GM12878 (cell line): Measurements from ENCODE around the gene CNNM1. TPM values are rescaled to one million over a fixed set of nuclear protein-coding genes. Genes with fewer than 3 reads are reported as not detected.

Experiments
- ATAC-seq: fragments of 200-7000 bp; cut with Tn5 transposase; 3 replicates; pipeline ENCODE4 v1.9.1; 2020; ENCODE audit warnings: mild to moderate bottlenecking, moderate library complexity
- BruUV-seq: library from RNA; stranded (reverse); fragments of 400-500 nt; replicated peaks from 2 replicates; lab custom pipeline; 2021; lab: Mats Ljungman, UMichigan
- CTCF ChIA-PET: fragments of 300-600 bp; sonication (Branson Sonifier 250); formaldehyde crosslinking; extraction: SDS; loops from one replicate; lab custom pipeline; 2021; ENCODE audit warnings: inconsistent platforms; lab: Yijun Ruan, JAX
- POLR2A ChIA-PET: fragments of 350-600 bp; formaldehyde crosslinking; extraction: SDS; loops from one replicate; lab custom pipeline; 2021; ENCODE audit warnings: inconsistent platforms; lab: Charles Lee
- RAD21 ChIA-PET: fragments of 300-600 bp; sonication (Branson Sonifier 250); formaldehyde crosslinking; loops from one replicate; lab custom pipeline; 2023; ENCODE audit warnings: antibody characterized with exemption; ENCODE audit not compliant: unreplicated experiment; lab: Charles Lee
- SMC1A ChIA-PET: fragments of 300-600 bp; sonication (Branson Sonifier 250); formaldehyde crosslinking; loops from one replicate; lab custom pipeline; 2023; ENCODE audit not compliant: unreplicated experiment, uncharacterized antibody; lab: Charles Lee
- DNase-seq: peaks from one replicate; pipeline ENCODE4 v3.0.0-alpha.2; 2011; ENCODE audit warnings: low read depth, low spot score
- FAIRE-seq: peaks from 3 replicates; lab custom pipeline; 2011; peaks lifted over from hg19 to GRCh38; lab: Jason Lieb, UNC
- H2AFZ ChIP-seq: 2 replicates; pipeline ENCODE4 v1.6.0; 2011; ENCODE audit warnings: low read depth, low read length, control low read depth; ENCODE audit not compliant: control insufficient read depth
- H3K27ac ChIP-seq: 2 replicates; pipeline ENCODE4 v1.5.1; 2011; ENCODE audit warnings: control low read depth; ENCODE audit not compliant: control insufficient read depth, insufficient read depth
- H3K27me3 ChIP-seq, 2 experiments: replicated peaks in 1 of 2; 2 replicates each; pipeline versions ENCODE4 v1.6.0 to v1.6.1; 2011; ENCODE audit warnings: low read length in 1 of 2; ENCODE audit not compliant: control insufficient read depth in 2 of 2, insufficient read depth in 2 of 2
- H3K36me3 ChIP-seq, 2 experiments: 2 replicates each; pipeline ENCODE4 v1.5.1; 2011; ENCODE audit warnings: low read length in 1 of 2; ENCODE audit not compliant: control insufficient read depth in 2 of 2, insufficient read depth in 2 of 2
- H3K4me1 ChIP-seq: 2 replicates; pipeline ENCODE4 v1.6.1; 2011; ENCODE audit warnings: mild to moderate bottlenecking, low read length, moderate library complexity, mixed read lengths; ENCODE audit not compliant: control insufficient read depth, insufficient read depth
- H3K4me2 ChIP-seq: 2 replicates; pipeline ENCODE4 v1.6.0; 2011; ENCODE audit warnings: control low read depth; ENCODE audit not compliant: control insufficient read depth, insufficient read depth
- H3K4me3 ChIP-seq: fragments of 200-600 bp; sonication (generic); 2 replicates; pipeline ENCODE4 v1.5.1; 2016
- H3K79me2 ChIP-seq: 2 replicates; pipeline ENCODE4 v1.6.0; 2011; ENCODE audit warnings: low read length; ENCODE audit not compliant: control insufficient read depth, insufficient read depth
- H3K9ac ChIP-seq: 2 replicates; pipeline ENCODE4 v1.8.0; 2011; ENCODE audit warnings: low read length, control low read depth, mixed read lengths; ENCODE audit not compliant: control insufficient read depth, insufficient read depth
- H3K9me3 ChIP-seq: replicated peaks from 3 replicates; pipeline ENCODE4 v1.5.1; 2011; ENCODE audit warnings: mild to moderate bottlenecking, low read length; ENCODE audit not compliant: control insufficient read depth, insufficient read depth
- H4K20me1 ChIP-seq: 2 replicates; pipeline ENCODE4 v1.6.0; 2011; ENCODE audit not compliant: control insufficient read depth, insufficient read depth
- CUX1 ChIP-seq: IDR thresholded peaks from 2 replicates; pipeline ENCODE4 v1.6.1; 2012; ENCODE audit warnings: improper control_type of control experiment, low read depth, low read length; ENCODE audit not compliant: insufficient replicate concordance
- GATAD2B ChIP-seq: fragments of 450-650 bp; conservative IDR thresholded peaks from 2 replicates; pipeline ENCODE4 v1.6.1; 2017; ENCODE audit warnings: low read depth, mild to moderate bottlenecking, moderate library complexity
- HDAC2 ChIP-seq: fragments of 200-600 bp; sonication (generic); IDR thresholded peaks from 2 replicates; pipeline ENCODE4 v1.6.1; 2017
- MTA3 ChIP-seq: IDR thresholded peaks from 2 replicates; pipeline ENCODE4 v1.6.1; 2012; ENCODE audit warnings: low read length, inconsistent platforms, borderline replicate concordance
- NFXL1 ChIP-seq: fragments of 450-650 bp; IDR thresholded peaks from 2 replicates; pipeline ENCODE4 v1.6.1; 2017; ENCODE audit warnings: antibody characterized with exemption, mild to moderate bottlenecking, borderline replicate concordance
- NFYA ChIP-seq: IDR thresholded peaks from 2 replicates; pipeline ENCODE4 v1.6.1; 2011; ENCODE audit warnings: low read depth, mild to moderate bottlenecking, low read length, improper control_type of control experiment, borderline replicate concordance
- RAD51 ChIP-seq: fragments of 450-650 bp; IDR thresholded peaks from 2 replicates; pipeline ENCODE4 v1.6.1; 2016; ENCODE audit warnings: moderate library complexity, mild to moderate bottlenecking, inconsistent platforms
- RB1 ChIP-seq: fragments of 450-650 bp; formaldehyde crosslinking; IDR thresholded peaks from 2 replicates; pipeline ENCODE4 v1.6.1; 2017; ENCODE audit warnings: mild to moderate bottlenecking, borderline replicate concordance
- RBBP5 ChIP-seq: fragments of 200-600 bp; sonication (generic); conservative IDR thresholded peaks from 2 replicates; pipeline ENCODE4 v1.6.1; 2016
- SMC3 ChIP-seq: IDR thresholded peaks from 2 replicates; pipeline ENCODE4 v1.6.1; 2011; ENCODE audit warnings: low read length, improper control_type of control experiment, borderline replicate concordance
- ZSCAN29 ChIP-seq: fragments of 450-650 bp; IDR thresholded peaks from 2 replicates; pipeline ENCODE4 v1.6.1; 2017; ENCODE audit warnings: mild to moderate bottlenecking, moderate library complexity
- whole genome bisulfite sequencing: methylation state at CpG from one replicate; pipeline ENCODE4 v1.1.6; 2016; ENCODE audit warnings: low lambda C conversion rate; ENCODE audit not compliant: insufficient replicate concordance, insufficient coverage; ENCODE audit errors: missing lambda C conversion rate; 5-methylcytosine and 5-hydroxymethylcytosine counted together
- in situ Hi-C: fragments of 300-500 bp; cut with MboI; formaldehyde crosslinking; loops from 9 replicates; pipeline ENCODE4 v1.14.3; 2018; ENCODE audit warnings: mixed read lengths
- intact Hi-C: fragments of 100-400 bp; cut with micrococcal nuclease; formaldehyde crosslinking; loops from one replicate; pipeline ENCODE4 v1.14.2; 2022; ENCODE audit not compliant: unreplicated experiment
- polyA plus RNA-seq, 11 experiments: library from polyadenylated mRNA; depleted of rRNA in 4 of 11; unstranded in 6 of 11; stranded (reverse) in 5 of 11; fragments of >200 nt; fragmentation: Nextera tagmentation in 4 of 11; fragmentation: Illumina TruSeq in 1 of 11; extraction: Ambion mirVana in 4 of 11; extraction: Trizol in 1 of 11; gene quantifications; 1 replicate in 1 of 11; 2 replicates in 10 of 11; pipeline versions ENCODE4 v1.2.1 to v1.2.3, GENCODE V29; 2011 to 2016; ENCODE audit warnings: inconsistent platforms in 2 of 11, missing spikeins in 2 of 11, low read depth in 1 of 11
- total RNA-seq, 4 experiments: library from RNA; depleted of rRNA in 3 of 4; stranded (reverse); fragments of >200 nt in 3 of 4; fragmentation: Illumina TruSeq in 1 of 4; extraction: Trizol in 1 of 4; gene quantifications; 2 replicates each; pipeline versions ENCODE4 v1.2.1 to v1.2.3, GENCODE V29; 2013 to 2021
- TF ChIP-seq, protein P1 (sequence below): fragments of 450-650 bp; IDR thresholded peaks from 2 replicates; pipeline ENCODE4 v1.6.1; 2016; ENCODE audit warnings: mild to moderate bottlenecking
- TF ChIP-seq, protein P2 (sequence below): fragments of 450-650 bp; formaldehyde crosslinking; IDR thresholded peaks from 2 replicates; pipeline ENCODE4 v1.5.0; 2022; ENCODE audit warnings: mild to moderate bottlenecking, missing genetic modification characterization

CNNM1 gene
- total and polyA plus RNA-seq, 10 of the 15 experiments (the other 5 are each of a cell fraction or from before 2014, with no cell fraction given) = 0.01 TPM; not detected in 9

- Histone ChIP-seq H3K36me3 (no peaks in the 10 kb centered on the region), H3K9ac (no peak overlapping the region), H3K27ac (no peak overlapping the region), H3K79me2 (no peaks in the 10 kb centered on the region), H3K27me3 (peaks cover 3 to 11% of the 10 kb centered on the region in 2 experiments), H3K4me2 (no peak overlapping the region), H4K20me1 (no peaks in the 10 kb centered on the region), H3K4me3 (no peak overlapping the region), H2AFZ (no peak overlapping the region), H3K4me1 (no peaks in the 10 kb centered on the region), H3K9me3 (no peaks in the 10 kb centered on the region; the same call in 2 of the 3 replicates)
- intact Hi-C loops = no loop called here
- ChIA-PET RAD21 (no interaction called here), SMC1A (no interaction called here), POLR2A (no interaction called here), CTCF (no interaction called here)
- FAIRE-seq = no peak
- BruUV-seq = no TSS peak
- 62% methylated on average over 23 of the region's 23 CpGs for WGBS
- TF ChIP-seq, protein P1, sequence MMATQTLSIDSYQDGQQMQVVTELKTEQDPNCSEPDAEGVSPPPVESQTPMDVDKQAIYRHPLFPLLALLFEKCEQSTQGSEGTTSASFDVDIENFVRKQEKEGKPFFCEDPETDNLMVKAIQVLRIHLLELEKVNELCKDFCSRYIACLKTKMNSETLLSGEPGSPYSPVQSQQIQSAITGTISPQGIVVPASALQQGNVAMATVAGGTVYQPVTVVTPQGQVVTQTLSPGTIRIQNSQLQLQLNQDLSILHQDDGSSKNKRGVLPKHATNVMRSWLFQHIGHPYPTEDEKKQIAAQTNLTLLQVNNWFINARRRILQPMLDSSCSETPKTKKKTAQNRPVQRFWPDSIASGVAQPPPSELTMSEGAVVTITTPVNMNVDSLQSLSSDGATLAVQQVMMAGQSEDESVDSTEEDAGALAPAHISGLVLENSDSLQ = no peak
- TF ChIP-seq CUX1 = no peak
- TF ChIP-seq RB1 = no peak
- no peak for TF ChIP-seq RAD51
- TF ChIP-seq NFXL1 = no peak
- no peak for TF ChIP-seq HDAC2
- no peak for TF ChIP-seq GATAD2B
- TF ChIP-seq NFYA = no peak
- TF ChIP-seq SMC3 = no peak
- TF ChIP-seq ZSCAN29 = no peak
- TF ChIP-seq, protein P2, sequence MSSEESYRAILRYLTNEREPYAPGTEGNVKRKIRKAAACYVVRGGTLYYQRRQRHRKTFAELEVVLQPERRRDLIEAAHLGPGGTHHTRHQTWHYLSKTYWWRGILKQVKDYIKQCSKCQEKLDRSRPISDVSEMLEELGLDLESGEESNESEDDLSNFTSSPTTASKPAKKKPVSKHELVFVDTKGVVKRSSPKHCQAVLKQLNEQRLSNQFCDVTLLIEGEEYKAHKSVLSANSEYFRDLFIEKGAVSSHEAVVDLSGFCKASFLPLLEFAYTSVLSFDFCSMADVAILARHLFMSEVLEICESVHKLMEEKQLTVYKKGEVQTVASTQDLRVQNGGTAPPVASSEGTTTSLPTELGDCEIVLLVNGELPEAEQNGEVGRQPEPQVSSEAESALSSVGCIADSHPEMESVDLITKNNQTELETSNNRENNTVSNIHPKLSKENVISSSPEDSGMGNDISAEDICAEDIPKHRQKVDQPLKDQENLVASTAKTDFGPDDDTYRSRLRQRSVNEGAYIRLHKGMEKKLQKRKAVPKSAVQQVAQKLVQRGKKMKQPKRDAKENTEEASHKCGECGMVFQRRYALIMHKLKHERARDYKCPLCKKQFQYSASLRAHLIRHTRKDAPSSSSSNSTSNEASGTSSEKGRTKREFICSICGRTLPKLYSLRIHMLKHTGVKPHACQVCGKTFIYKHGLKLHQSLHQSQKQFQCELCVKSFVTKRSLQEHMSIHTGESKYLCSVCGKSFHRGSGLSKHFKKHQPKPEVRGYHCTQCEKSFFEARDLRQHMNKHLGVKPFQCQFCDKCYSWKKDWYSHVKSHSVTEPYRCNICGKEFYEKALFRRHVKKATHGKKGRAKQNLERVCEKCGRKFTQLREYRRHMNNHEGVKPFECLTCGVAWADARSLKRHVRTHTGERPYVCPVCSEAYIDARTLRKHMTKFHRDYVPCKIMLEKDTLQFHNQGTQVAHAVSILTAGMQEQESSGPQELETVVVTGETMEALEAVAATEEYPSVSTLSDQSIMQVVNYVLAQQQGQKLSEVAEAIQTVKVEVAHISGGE = no peak
- no peak for TF ChIP-seq RBBP5
- no peak for TF ChIP-seq MTA3
- in situ Hi-C loops = no loop called here
- no peak for ATAC-seq
- no peak for DNase-seq
These were observed 415 bp upstream of the CNNM1 start for GRCh38 chr10:99328579-99329303.
